Prostate gland (tissue), 2 donors: Measurements from ENCODE around the gene CLEC16A.

Experiments used
- CTCF ChIP-seq, 4 experiments: fragments of 200-600 bp in 2 of 4; fragments of 450-650 bp in 2 of 4; sonication (generic) in 2 of 4; IDR thresholded peaks; 1 replicate in 3 of 4; 2 replicates in 1 of 4; pipeline ENCODE4 v1.5.1; 2016 to 2019; ENCODE audit warnings: antibody characterized with exemption in 4 of 4, mild to moderate bottlenecking in 2 of 4, moderate library complexity in 2 of 4
- POLR2AphosphoS5 ChIP-seq: sonication (generic); formaldehyde crosslinking; IDR thresholded peaks from one replicate; pipeline ENCODE4 v1.6.1; 2017; ENCODE audit warnings: antibody characterized with exemption

DNA sequence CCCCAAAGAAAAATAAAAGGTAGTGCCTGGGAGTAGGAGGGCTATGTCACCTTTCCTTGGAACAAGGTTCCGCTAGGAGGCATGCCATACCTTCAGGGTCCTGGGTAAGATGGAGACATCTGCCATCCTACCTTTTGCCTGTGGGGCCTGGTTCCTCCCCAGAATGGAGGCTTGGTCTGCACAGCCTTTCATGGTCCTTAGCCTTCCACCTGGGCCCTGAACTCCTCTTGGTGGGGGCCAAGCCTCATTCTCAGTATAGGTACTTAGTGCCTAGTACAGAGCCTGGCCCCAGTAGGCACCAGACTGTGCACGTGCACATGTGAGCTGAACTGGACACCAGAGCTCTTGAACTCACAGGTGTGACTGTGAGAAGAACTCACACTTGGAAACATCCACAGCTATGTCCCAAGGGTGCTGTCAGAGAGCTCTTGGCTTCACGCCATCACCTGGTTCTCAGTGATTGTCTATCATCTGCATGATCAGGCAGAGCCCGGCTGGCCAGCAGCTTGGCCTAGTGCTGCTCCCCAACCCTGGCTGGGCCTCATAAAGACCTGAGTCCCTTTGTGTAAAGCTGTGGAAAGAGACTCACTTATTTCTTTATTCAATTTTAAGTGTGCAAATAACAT, 168.5 kb downstream of the CLEC16A start:
- TF ChIP-seq CTCF (IDR thresholded peaks at IDR 0.05), result no peak
- TF ChIP-seq POLR2AphosphoS5, result no peak
